Measurements from ENCODE around the gene ELOA2. TPM values are rescaled to one million over a fixed set of nuclear protein-coding genes. Genes with fewer than 3 reads are reported as not detected.
"Not testable (repeated sequence)": the region's sequence is repeated elsewhere in the genome, so short reads cannot be mapped to it uniquely, and the experiment has no call there.

Gene ELOA2
- total RNA-seq, 1 donor from 2014 or later: not detected

GRCh38 chr18:47029684-47030353, 5.6 kb downstream of the ELOA2 start:
- H3K4me2 ChIP-seq (ENCODE audit: low read length); H3K36me3 ChIP-seq (ENCODE audit: insufficient read depth, low read length); H4K20me1 ChIP-seq (ENCODE audit: insufficient read depth, low read length); H3K36me3 Mint-ChIP-seq (ENCODE audit: low read depth, unreplicated experiment); H3K4me3 ChIP-seq (ENCODE audit: insufficient read depth, low read depth, low read length); H3K27me3 ChIP-seq (ENCODE audit: insufficient read depth, low read length); H3K27ac ChIP-seq (ENCODE audit: low read depth, low read length); H3K27ac Mint-ChIP-seq (ENCODE audit: unreplicated experiment); H3K4me1 ChIP-seq (ENCODE audit: insufficient read depth, low read length); H3K4me1 Mint-ChIP-seq (ENCODE audit: low read depth, unreplicated experiment); H3K4me3 Mint-ChIP-seq (ENCODE audit: unreplicated experiment); FAIRE-seq; H3K9me3 Mint-ChIP-seq (ENCODE audit: unreplicated experiment); H3K9ac ChIP-seq (ENCODE audit: low read length); DNase-seq (ENCODE audit: low read depth); H2AFZ ChIP-seq (ENCODE audit: low read depth, low read length); H3K9me3 ChIP-seq (ENCODE audit: insufficient read depth, low read depth, low read length); H3K79me2 ChIP-seq (ENCODE audit: insufficient read depth, low read length): not testable (repeated sequence)
- peaks cover 11% of the 10 kb centered on the region for H3K27me3 Mint-ChIP-seq (ENCODE audit: low read depth, unreplicated experiment)

- H3K4me2 ChIP-seq (ENCODE audit: low read length); H3K4me1 Mint-ChIP-seq (ENCODE audit: low read depth, unreplicated experiment); H3K36me3 Mint-ChIP-seq (ENCODE audit: low read depth, unreplicated experiment); FAIRE-seq; H3K4me3 ChIP-seq (ENCODE audit: insufficient read depth, low read depth, low read length); H4K20me1 ChIP-seq (ENCODE audit: insufficient read depth, low read length); DNase-seq (ENCODE audit: low read depth); H3K9me3 Mint-ChIP-seq (ENCODE audit: unreplicated experiment); H2AFZ ChIP-seq (ENCODE audit: low read depth, low read length); H3K79me2 ChIP-seq (ENCODE audit: insufficient read depth, low read length); H3K27me3 ChIP-seq (ENCODE audit: insufficient read depth, low read length); H3K27ac ChIP-seq (ENCODE audit: low read depth, low read length); H3K4me3 Mint-ChIP-seq (ENCODE audit: unreplicated experiment); H3K27ac Mint-ChIP-seq (ENCODE audit: unreplicated experiment); H3K36me3 ChIP-seq (ENCODE audit: insufficient read depth, low read length); H3K9ac ChIP-seq (ENCODE audit: low read length); H3K4me1 ChIP-seq (ENCODE audit: insufficient read depth, low read length); H3K9me3 ChIP-seq (ENCODE audit: insufficient read depth, low read depth, low read length): not testable (repeated sequence)
- H3K27me3 Mint-ChIP-seq (ENCODE audit: low read depth, unreplicated experiment): peaks cover 11% of the 10 kb centered on the region
Measured at GRCh38 chr18:47028738-47029137, 6.7 kb downstream of the ELOA2 start.

- H3K4me1 ChIP-seq (ENCODE audit: insufficient read depth, low read length); H3K4me1 Mint-ChIP-seq (ENCODE audit: low read depth, unreplicated experiment); H3K4me3 ChIP-seq (ENCODE audit: insufficient read depth, low read depth, low read length); H3K36me3 ChIP-seq (ENCODE audit: insufficient read depth, low read length); H3K27ac Mint-ChIP-seq (ENCODE audit: unreplicated experiment); H2AFZ ChIP-seq (ENCODE audit: low read depth, low read length); H3K9ac ChIP-seq (ENCODE audit: low read length); H3K9me3 ChIP-seq (ENCODE audit: insufficient read depth, low read depth, low read length); DNase-seq (ENCODE audit: low read depth); H3K4me2 ChIP-seq (ENCODE audit: low read length); H3K27me3 Mint-ChIP-seq (ENCODE audit: low read depth, unreplicated experiment); H3K4me3 Mint-ChIP-seq (ENCODE audit: unreplicated experiment); H3K79me2 ChIP-seq (ENCODE audit: insufficient read depth, low read length); FAIRE-seq; H3K27ac ChIP-seq (ENCODE audit: low read depth, low read length); H3K27me3 ChIP-seq (ENCODE audit: insufficient read depth, low read length); H3K36me3 Mint-ChIP-seq (ENCODE audit: low read depth, unreplicated experiment); H4K20me1 ChIP-seq (ENCODE audit: insufficient read depth, low read length); H3K9me3 Mint-ChIP-seq (ENCODE audit: unreplicated experiment): not testable (repeated sequence)
Measured at GRCh38 chr18:47025557-47026174, 9.8 kb downstream of the ELOA2 start.

- H3K36me3 Mint-ChIP-seq (ENCODE audit: low read depth, unreplicated experiment); H3K27ac Mint-ChIP-seq (ENCODE audit: unreplicated experiment); H3K9me3 Mint-ChIP-seq (ENCODE audit: unreplicated experiment); H3K9me3 ChIP-seq (ENCODE audit: insufficient read depth, low read depth, low read length); H3K27ac ChIP-seq (ENCODE audit: low read depth, low read length); H2AFZ ChIP-seq (ENCODE audit: low read depth, low read length); H3K79me2 ChIP-seq (ENCODE audit: insufficient read depth, low read length); H3K27me3 ChIP-seq (ENCODE audit: insufficient read depth, low read length); H3K36me3 ChIP-seq (ENCODE audit: insufficient read depth, low read length); H4K20me1 ChIP-seq (ENCODE audit: insufficient read depth, low read length); H3K4me1 Mint-ChIP-seq (ENCODE audit: low read depth, unreplicated experiment); H3K4me3 Mint-ChIP-seq (ENCODE audit: unreplicated experiment); H3K9ac ChIP-seq (ENCODE audit: low read length); H3K27me3 Mint-ChIP-seq (ENCODE audit: low read depth, unreplicated experiment); DNase-seq (ENCODE audit: low read depth); H3K4me2 ChIP-seq (ENCODE audit: low read length); FAIRE-seq; H3K4me1 ChIP-seq (ENCODE audit: insufficient read depth, low read length); H3K4me3 ChIP-seq (ENCODE audit: insufficient read depth, low read depth, low read length): not testable (repeated sequence)
Measured at GRCh38 chr18:47023769-47024465, 11.5 kb downstream of the ELOA2 start.

- H3K27ac ChIP-seq (ENCODE audit: low read depth, low read length); DNase-seq (ENCODE audit: low read depth); H3K27me3 ChIP-seq (ENCODE audit: insufficient read depth, low read length); H3K4me3 ChIP-seq (ENCODE audit: insufficient read depth, low read depth, low read length); H3K79me2 ChIP-seq (ENCODE audit: insufficient read depth, low read length); H3K4me3 Mint-ChIP-seq (ENCODE audit: unreplicated experiment); H4K20me1 ChIP-seq (ENCODE audit: insufficient read depth, low read length); H3K36me3 ChIP-seq (ENCODE audit: insufficient read depth, low read length); H3K36me3 Mint-ChIP-seq (ENCODE audit: low read depth, unreplicated experiment); H3K9ac ChIP-seq (ENCODE audit: low read length); H3K4me1 Mint-ChIP-seq (ENCODE audit: low read depth, unreplicated experiment); FAIRE-seq; H3K4me1 ChIP-seq (ENCODE audit: insufficient read depth, low read length); H3K4me2 ChIP-seq (ENCODE audit: low read length); H2AFZ ChIP-seq (ENCODE audit: low read depth, low read length); H3K9me3 ChIP-seq (ENCODE audit: insufficient read depth, low read depth, low read length); H3K27me3 Mint-ChIP-seq (ENCODE audit: low read depth, unreplicated experiment); H3K9me3 Mint-ChIP-seq (ENCODE audit: unreplicated experiment); H3K27ac Mint-ChIP-seq (ENCODE audit: unreplicated experiment): not testable (repeated sequence)
Measured at GRCh38 chr18:47022821-47023220, 12.6 kb downstream of the ELOA2 start.

DNA sequence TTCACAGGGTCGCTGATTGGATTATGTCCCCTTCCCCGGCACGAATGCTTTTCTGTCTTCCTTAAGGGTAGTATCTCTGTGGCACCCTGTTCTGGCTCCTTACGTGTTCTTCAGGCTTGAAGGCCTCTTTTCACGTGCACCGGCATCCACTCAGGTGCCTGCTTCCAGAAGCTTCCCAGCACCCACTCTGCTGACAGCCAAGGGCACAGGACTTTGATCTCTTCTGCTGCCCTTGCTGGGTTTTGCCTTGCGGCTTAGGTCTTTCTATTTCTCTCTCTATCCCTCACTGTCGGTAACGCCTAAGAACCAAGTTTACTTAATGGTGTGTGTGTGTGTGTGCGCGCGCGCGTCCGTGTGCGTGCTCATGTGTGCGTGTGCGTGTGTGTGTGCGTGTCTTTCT, 14.7 kb downstream of the ELOA2 start:
- H3K79me2 ChIP-seq (ENCODE audit: insufficient read depth, low read length); H3K9ac ChIP-seq (ENCODE audit: low read length); H3K27me3 ChIP-seq (ENCODE audit: insufficient read depth, low read length); H3K36me3 Mint-ChIP-seq (ENCODE audit: low read depth, unreplicated experiment); H4K20me1 ChIP-seq (ENCODE audit: insufficient read depth, low read length); H3K4me3 ChIP-seq (ENCODE audit: insufficient read depth, low read depth, low read length); H3K27me3 Mint-ChIP-seq (ENCODE audit: low read depth, unreplicated experiment); H3K27ac ChIP-seq (ENCODE audit: low read depth, low read length); H3K9me3 ChIP-seq (ENCODE audit: insufficient read depth, low read depth, low read length); H3K27ac Mint-ChIP-seq (ENCODE audit: unreplicated experiment); H2AFZ ChIP-seq (ENCODE audit: low read depth, low read length); FAIRE-seq; H3K4me3 Mint-ChIP-seq (ENCODE audit: unreplicated experiment); DNase-seq (ENCODE audit: low read depth); H3K4me1 ChIP-seq (ENCODE audit: insufficient read depth, low read length); H3K36me3 ChIP-seq (ENCODE audit: insufficient read depth, low read length); H3K4me2 ChIP-seq (ENCODE audit: low read length); H3K9me3 Mint-ChIP-seq (ENCODE audit: unreplicated experiment); H3K4me1 Mint-ChIP-seq (ENCODE audit: low read depth, unreplicated experiment): not testable (repeated sequence)

Data from astrocyte (in vitro differentiated cells and primary cell).